Measurements from ENCODE around the gene NOM1. TPM values are rescaled to one million over a fixed set of nuclear protein-coding genes. Genes with fewer than 3 reads are reported as not detected.
"Not testable (repeated sequence)": the region's sequence is repeated elsewhere in the genome, so short reads cannot be mapped to it uniquely, and the experiment has no call there.

Gene NOM1
- total RNA-seq, 1 donor from 2014 or later: 7.2 TPM

- ATAC-seq; DNase-seq (ENCODE audit: low spot score): not testable (repeated sequence)
These were observed 12.7 kb upstream of the NOM1 start for GRCh38 chr7:156936766-156937165.

- DNase-seq (ENCODE audit: low spot score) (no peak), ATAC-seq (no peak)
These were observed 8.9 kb upstream of the NOM1 start for GRCh38 chr7:156940421-156941122.

GRCh38 chr7:156941393-156942182 lies 7.9 kb upstream of the NOM1 start:
- DNase-seq (ENCODE audit: low spot score) (no peak), ATAC-seq (no peak)

- ATAC-seq (peak; percentile 17), DNase-seq (ENCODE audit: low spot score) (no peak)
These were observed 6.8 kb upstream of the NOM1 start for GRCh38 chr7:156942708-156943090.

GRCh38 chr7:156943091-156944041 lies 6.1 kb upstream of the NOM1 start:
- ATAC-seq: peak; percentile 54
- DNase-seq (ENCODE audit: low spot score): no peak

GRCh38 chr7:156944876-156945275 lies 4.6 kb upstream of the NOM1 start:
- DNase-seq (ENCODE audit: low spot score) (no peak), ATAC-seq (no peak)

- DNase-seq (ENCODE audit: low spot score) (no peak), ATAC-seq (no peak)
These were observed 2.2 kb upstream of the NOM1 start for GRCh38 chr7:156947120-156947843.

- DNase-seq (ENCODE audit: low spot score) (no peak), ATAC-seq (no peak)
These were observed 1.2 kb upstream of the NOM1 start for GRCh38 chr7:156948361-156948760.

- DNase-seq (ENCODE audit: low spot score) (no peak), ATAC-seq (no peak)
These were observed 908 bp downstream of the NOM1 start for GRCh38 chr7:156950381-156950858.

- DNase-seq (ENCODE audit: low spot score); ATAC-seq: not testable (repeated sequence)
These were observed 3.7 kb downstream of the NOM1 start for GRCh38 chr7:156953215-156953614.

- DNase-seq (ENCODE audit: low spot score) (no peak), ATAC-seq (no peak)
These were observed 5.4 kb downstream of the NOM1 start for GRCh38 chr7:156954941-156955340.

- ATAC-seq: no peak
These were observed 7.2 kb downstream of the NOM1 start for GRCh38 chr7:156956727-156957126.

GRCh38 chr7:156962145-156962544 lies 12.6 kb downstream of the NOM1 start:
- ATAC-seq (no peak), DNase-seq (ENCODE audit: low spot score) (no peak)

More at GRCh38 chr7:156956727-156957126, 7.2 kb downstream of the NOM1 start:
- no peak for DNase-seq (ENCODE audit: low spot score)

- DNase-seq (ENCODE audit: low spot score) (no peak), ATAC-seq (no peak)
These were observed 13.4 kb downstream of the NOM1 start for GRCh38 chr7:156962897-156963296.

- no peak for ATAC-seq
- DNase-seq (ENCODE audit: low spot score): no peak
These were observed 14.0 kb downstream of the NOM1 start for GRCh38 chr7:156963472-156963871.

- DNase-seq (ENCODE audit: low spot score) (no peak), ATAC-seq (no peak)
These were observed 15.5 kb downstream of the NOM1 start for GRCh38 chr7:156964971-156965370.

- DNase-seq (ENCODE audit: low spot score) (no peak), ATAC-seq (no peak)
These were observed 16.9 kb downstream of the NOM1 start for GRCh38 chr7:156966387-156966786.

- ATAC-seq: no peak
- no peak for DNase-seq (ENCODE audit: low spot score)
These were observed 18.7 kb downstream of the NOM1 start for GRCh38 chr7:156968183-156968582.

- ATAC-seq: peak; percentile 72
- no peak for DNase-seq (ENCODE audit: low spot score)
These were observed 20.5 kb downstream of the NOM1 start for GRCh38 chr7:156969972-156970420.

GRCh38 chr7:156975620-156976019 lies 26.1 kb downstream of the NOM1 start:
- DNase-seq (ENCODE audit: low spot score): no peak
- ATAC-seq: no peak
